ENCODE measurements around the gene KCTD3. TPM values are rescaled to one million over a fixed set of nuclear protein-coding genes. Genes with fewer than 3 reads are reported as not detected.

The KCTD3 gene
- total RNA-seq, 1 donor from 2014 or later: 25.3 TPM

DNA sequence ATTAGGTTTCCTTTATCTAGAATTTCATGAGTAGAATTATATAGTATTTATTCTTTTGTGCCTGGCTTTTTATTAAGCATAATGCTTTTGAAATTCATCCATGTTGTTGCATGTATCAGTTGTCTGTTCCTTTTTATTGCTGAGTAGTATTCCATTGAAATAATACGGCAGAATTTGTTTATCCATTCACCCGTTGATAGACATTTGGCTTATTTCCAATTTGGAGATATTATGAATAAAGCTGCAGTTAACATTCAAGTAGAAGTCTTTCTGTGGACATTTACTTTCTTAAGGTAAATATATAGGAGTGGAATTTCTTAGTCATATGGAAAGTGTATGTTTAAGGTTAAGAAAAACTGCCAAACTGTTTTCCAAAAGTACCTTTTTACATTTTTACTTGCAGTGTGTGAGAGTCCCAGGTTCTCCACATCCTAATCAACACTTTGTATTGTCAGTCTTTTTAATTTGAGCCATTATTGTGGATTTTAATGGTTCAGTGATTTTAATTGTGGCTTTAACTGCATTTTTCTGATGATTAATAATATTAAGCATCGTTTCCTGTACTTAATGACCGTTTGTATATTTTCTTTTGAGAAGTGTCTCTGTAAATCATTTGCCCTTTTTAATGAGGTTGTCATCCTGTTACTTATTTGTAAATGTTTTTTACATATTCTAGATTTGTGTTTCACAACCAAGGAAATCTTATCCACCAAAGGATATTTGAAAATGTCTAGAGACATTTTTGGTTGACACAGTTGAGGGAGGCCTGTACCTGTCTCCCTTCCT lies 22.7 kb downstream of the KCTD3 start:
- Mint-ChIP-seq H3K27me3 (ENCODE audit: low read depth) (no peaks in the 10 kb centered on the region), H3K4me1 (ENCODE audit: low read depth) (peaks cover 12% of the 10 kb centered on the region), H3K36me3 (ENCODE audit: low read depth) (peaks cover 16% of the 10 kb centered on the region), H3K27ac (ENCODE audit: unreplicated experiment) (no peak overlapping the region), H3K4me3 (ENCODE audit: unreplicated experiment) (no peak overlapping the region), H3K9me3 (ENCODE audit: low read depth) (peaks cover 1% of the 10 kb centered on the region)
- no peak for DNase-seq (ENCODE audit: low spot score)
- TF ChIP-seq CTCF (IDR thresholded peaks at IDR 0.05): no peak

DNA sequence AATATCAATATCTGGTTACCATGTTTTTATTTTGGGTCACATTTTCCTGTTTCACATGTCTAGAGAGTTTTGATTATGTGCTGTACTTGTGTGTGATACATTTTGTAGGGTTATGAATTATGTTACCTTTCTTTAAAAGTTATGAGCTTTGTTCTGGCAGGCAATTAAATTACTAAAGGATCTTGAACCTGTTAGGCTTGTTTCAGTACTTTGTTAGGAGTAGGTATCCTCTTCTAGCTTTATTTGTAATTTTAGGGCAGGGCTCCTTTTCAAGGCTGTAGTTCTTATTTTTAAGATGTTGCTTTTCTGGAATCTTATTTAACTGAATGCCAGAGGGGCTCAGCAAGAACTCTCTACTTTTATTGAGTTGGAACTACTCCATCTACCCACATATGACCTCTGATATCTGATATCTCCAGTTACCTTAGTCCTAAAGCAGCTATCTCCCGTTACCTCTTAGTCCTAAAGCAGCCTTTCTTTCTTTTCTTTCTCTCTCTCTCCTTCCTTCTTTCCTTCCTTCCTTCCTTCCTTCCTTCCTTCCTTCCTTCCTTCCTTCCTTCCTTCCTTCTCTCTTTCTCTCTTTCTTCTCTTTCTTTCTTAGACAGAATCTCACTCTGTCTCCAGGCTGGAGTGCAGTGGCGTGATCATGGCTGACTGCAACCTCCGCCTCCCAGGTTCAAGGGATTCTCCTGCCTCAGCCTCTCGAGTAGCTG lies 23.8 kb downstream of the KCTD3 start:
- H3K4me1 Mint-ChIP-seq (ENCODE audit: low read depth): peaks cover 23% of the 10 kb centered on the region
- H3K27ac Mint-ChIP-seq (ENCODE audit: unreplicated experiment): no peak overlapping the region
- TF ChIP-seq CTCF (IDR thresholded peaks at IDR 0.05): no peak
- H3K36me3 Mint-ChIP-seq (ENCODE audit: low read depth): peaks cover 14% of the 10 kb centered on the region
- no peaks in the 10 kb centered on the region for H3K9me3 Mint-ChIP-seq (ENCODE audit: low read depth)
- DNase-seq (ENCODE audit: low spot score): no peak
- no peak overlapping the region for H3K4me3 Mint-ChIP-seq (ENCODE audit: unreplicated experiment)
- H3K27me3 Mint-ChIP-seq (ENCODE audit: low read depth): no peaks in the 10 kb centered on the region

- Mint-ChIP-seq H3K9me3 (ENCODE audit: low read depth) (no peaks in the 10 kb centered on the region), H3K36me3 (ENCODE audit: low read depth) (peaks cover 17% of the 10 kb centered on the region), H3K4me1 (ENCODE audit: low read depth) (peaks cover 36% of the 10 kb centered on the region), H3K27ac (ENCODE audit: unreplicated experiment) (peak overlapping the region; percentile 75), H3K4me3 (ENCODE audit: unreplicated experiment) (no peak overlapping the region), H3K27me3 (ENCODE audit: low read depth) (no peaks in the 10 kb centered on the region)
- no peak for DNase-seq (ENCODE audit: low spot score)
- TF ChIP-seq CTCF (IDR thresholded peaks at IDR 0.05): no peak
Observed at GRCh38 chr1:215594640-215595039, 27.5 kb downstream of the KCTD3 start.

DNA sequence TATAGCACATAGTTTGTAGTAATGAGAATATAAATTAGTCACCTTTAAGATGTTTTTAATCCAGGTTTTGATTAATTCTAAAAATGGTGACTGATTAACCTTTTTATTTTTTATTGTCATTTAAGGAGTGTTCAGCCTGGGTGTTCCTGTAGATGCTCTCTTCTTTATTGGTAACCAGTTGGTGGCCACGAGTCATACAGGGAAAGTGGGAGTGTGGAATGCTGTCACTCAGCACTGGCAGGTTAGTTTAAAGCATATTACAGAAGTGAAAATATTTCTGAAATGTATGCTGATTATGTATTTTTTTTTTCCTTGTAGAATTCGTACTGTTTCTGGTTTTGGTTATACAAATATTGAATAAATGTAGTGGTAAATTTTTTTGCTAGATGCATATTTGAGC lies 28.1 kb downstream of the KCTD3 start:
- Mint-ChIP-seq H3K4me3 (ENCODE audit: unreplicated experiment) (no peak overlapping the region), H3K27me3 (ENCODE audit: low read depth) (no peaks in the 10 kb centered on the region), H3K36me3 (ENCODE audit: low read depth) (peaks cover 17% of the 10 kb centered on the region), H3K4me1 (ENCODE audit: low read depth) (peaks cover 39% of the 10 kb centered on the region), H3K27ac (ENCODE audit: unreplicated experiment) (peak overlapping the region; percentile 75), H3K9me3 (ENCODE audit: low read depth) (no peaks in the 10 kb centered on the region)
- DNase-seq (ENCODE audit: low spot score): no peak
- no peak for TF ChIP-seq CTCF (IDR thresholded peaks at IDR 0.05)

GRCh38 chr1:215597961-215598360 lies 30.9 kb downstream of the KCTD3 start:
- H3K27ac Mint-ChIP-seq (ENCODE audit: unreplicated experiment): no peak overlapping the region
- peaks cover 42% of the 10 kb centered on the region for H3K4me1 Mint-ChIP-seq (ENCODE audit: low read depth)
- no peak overlapping the region for H3K4me3 Mint-ChIP-seq (ENCODE audit: unreplicated experiment)
- no peak for TF ChIP-seq CTCF (IDR thresholded peaks at IDR 0.05)
- no peak for DNase-seq (ENCODE audit: low spot score)
- no peaks in the 10 kb centered on the region for H3K9me3 Mint-ChIP-seq (ENCODE audit: low read depth)
- no peaks in the 10 kb centered on the region for H3K27me3 Mint-ChIP-seq (ENCODE audit: low read depth)
- peaks cover 13% of the 10 kb centered on the region for H3K36me3 Mint-ChIP-seq (ENCODE audit: low read depth)
